ENCODE results near the gene NUDT15.
"Not testable (repeated sequence)": the region's sequence is repeated elsewhere in the genome, so short reads cannot be mapped to it uniquely, and the experiment has no call there.

Gene NUDT15

DNA sequence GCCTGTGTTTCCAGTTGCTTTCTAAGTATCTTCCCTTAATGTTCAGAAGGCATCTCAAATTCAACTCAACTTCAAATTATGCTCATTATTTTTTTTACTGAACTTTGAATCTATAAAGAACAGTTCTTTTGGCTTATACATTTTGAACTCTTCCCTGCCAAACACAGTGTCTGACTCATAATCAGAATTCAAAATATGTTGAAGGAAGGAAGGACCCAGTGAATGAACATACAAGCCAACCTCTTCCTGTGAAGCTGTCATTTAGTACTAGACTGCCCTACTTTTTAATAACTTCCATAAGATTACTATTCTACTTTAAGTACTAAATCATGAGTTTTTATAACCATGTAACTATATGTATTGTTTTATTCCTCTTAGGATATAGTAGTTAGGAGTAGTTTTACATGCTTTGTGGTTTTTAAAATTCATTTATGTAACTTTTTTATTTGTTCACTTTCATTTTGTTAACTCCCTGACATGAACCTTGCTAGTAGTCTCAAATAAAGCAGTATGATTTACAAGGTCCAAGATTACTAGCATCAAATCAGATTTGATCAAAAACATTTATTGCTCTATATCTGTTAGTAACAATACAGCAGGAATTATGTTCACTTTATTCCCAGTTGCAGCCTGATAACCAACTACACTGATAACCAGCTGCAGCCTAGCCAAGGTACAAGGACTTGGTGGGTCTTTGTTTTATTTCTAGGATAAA is 6.4 kb downstream of the NUDT15 start:
- TF ChIP-seq CTCF (conservative IDR thresholded peaks at IDR 0.05), result no peak
- no peak overlapping the region for H3K27ac ChIP-seq

- TF ChIP-seq CTCF (conservative IDR thresholded peaks at IDR 0.05), result no peak
- no peak overlapping the region for H3K27ac ChIP-seq
These were observed 13.0 kb downstream of the NUDT15 start for GRCh38 chr13:48050550-48050949.

- H3K27ac ChIP-seq, result no peak overlapping the region
These were observed 17.1 kb downstream of the NUDT15 start for GRCh38 chr13:48054601-48055000.

DNA sequence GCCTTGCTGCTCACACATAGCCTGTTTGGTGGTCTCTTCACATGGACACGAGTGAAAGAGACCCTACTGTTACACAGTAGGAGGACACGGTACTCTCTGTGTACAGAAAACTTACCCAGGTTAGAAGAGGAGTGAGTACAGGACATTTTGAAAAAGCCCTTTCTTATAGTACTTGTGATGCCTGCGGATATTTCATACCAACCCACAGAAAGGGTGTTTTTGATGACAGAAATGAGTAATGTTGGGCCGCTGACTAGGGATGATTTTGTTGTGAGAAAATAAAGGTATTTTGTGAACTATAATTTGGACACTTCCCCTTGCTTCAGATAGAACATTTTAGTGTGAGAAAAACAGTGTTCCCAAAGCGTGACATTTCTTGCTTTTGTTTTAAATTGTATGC is 18.2 kb downstream of the NUDT15 start:
- TF ChIP-seq CTCF (conservative IDR thresholded peaks at IDR 0.05), result no peak
- no peak overlapping the region for H3K27ac ChIP-seq

More at GRCh38 chr13:48054601-48055000, 17.1 kb downstream of the NUDT15 start:
- TF ChIP-seq CTCF (conservative IDR thresholded peaks at IDR 0.05), result no peak

DNA sequence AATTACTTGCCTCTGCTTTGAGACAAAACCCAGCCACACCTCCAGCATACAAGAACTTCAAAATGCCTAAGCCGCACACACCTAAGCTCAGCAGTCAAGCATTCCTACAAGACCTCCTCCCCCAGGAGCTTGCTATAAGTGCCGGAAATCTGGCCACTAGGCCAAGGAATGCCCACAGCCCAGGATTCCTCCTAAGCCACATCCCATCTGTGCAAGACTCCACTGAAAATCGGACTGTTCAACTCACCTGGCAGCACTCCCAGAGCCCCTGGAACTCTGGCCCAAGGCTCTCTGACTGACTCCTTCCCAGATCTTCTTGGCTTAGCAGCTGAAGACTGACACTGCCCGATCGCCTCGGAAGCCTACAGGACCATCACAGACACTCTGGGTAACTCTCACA is 21.0 kb downstream of the NUDT15 start:
- H3K27ac ChIP-seq, result not testable (repeated sequence)

GRCh38 chr13:48059951-48060350 is 22.4 kb downstream of the NUDT15 start:
- H3K27ac ChIP-seq, result not testable (repeated sequence)

DNA sequence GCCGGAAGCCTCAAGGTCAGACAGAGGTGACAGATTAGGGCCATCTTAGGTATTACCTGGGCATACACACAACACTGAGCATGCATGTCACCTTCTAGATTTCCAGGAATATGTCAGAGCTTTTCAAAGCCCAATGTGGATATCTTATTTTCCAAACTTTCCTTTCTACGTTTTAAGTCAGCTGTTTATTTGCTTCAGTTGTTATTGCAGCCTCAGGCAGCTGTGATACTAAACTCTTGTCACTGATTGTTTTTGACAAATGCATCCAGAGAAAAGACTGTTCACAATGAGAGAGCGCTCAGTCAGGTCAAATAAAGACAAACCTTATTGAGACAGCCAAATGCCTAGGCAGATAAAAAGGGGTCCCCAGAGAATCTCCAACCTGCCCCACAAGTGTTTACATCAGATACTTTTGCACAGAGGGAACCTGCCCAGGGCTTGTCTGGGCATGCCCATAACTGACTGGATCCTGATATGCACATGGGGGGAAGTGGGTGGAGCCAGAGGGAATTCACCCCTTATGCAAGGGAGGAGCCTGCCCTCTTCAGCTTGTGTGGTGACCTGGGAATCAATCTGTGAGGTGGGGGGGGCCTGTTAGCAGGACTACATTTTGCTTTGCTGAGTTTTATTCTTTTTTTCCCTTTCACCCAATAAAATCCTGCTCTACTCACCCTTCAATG is 28.9 kb downstream of the NUDT15 start:
- TF ChIP-seq CTCF (conservative IDR thresholded peaks at IDR 0.05), result no peak
- H3K27ac ChIP-seq, result no peak overlapping the region

DNA sequence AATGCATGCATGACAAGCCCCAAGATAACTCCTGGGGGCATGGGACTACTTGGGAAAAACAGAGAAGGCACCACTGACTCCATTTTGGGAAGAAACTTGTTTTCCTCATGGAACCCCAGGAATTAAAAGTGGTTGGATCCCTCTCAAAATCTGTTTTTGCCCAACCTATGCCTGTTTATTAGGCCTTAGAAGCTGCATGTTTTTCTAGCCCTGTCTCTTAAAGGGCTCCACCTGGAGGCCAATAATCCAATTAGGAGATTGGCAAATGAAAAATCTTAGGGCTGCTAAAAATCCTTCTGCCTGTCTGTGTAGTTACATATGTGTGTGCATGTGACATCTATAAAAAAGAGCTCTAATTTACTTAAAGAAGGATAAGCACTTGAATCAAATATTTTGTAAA is 30.5 kb downstream of the NUDT15 start:
- no peak overlapping the region for H3K27ac ChIP-seq
- no peak for TF ChIP-seq CTCF (conservative IDR thresholded peaks at IDR 0.05)

All from VCaP (cell line).